Measurements from ENCODE around the gene NOL9. TPM values are rescaled to one million over a fixed set of nuclear protein-coding genes. Genes with fewer than 3 reads are reported as not detected.

Gene NOL9
- total and polyA plus RNA-seq, 9 of the 15 experiments (the other 6 are each of a cell fraction or from before 2014, with no cell fraction given), result 5.6 to 76.5 (median 47.3) TPM

- no peak for TF ChIP-seq NR0B1 (IDR thresholded peaks at IDR 0.05; ENCODE audit: partially characterized antibody)
- no peak for TF ChIP-seq KAT7 (CRISPR knock-in tag; IDR thresholded peaks at IDR 0.05; ENCODE audit: borderline replicate concordance)
- peak; percentile 75; the same call in 1 of the 2 replicates for TF ChIP-seq EZH2 (IDR thresholded peaks at IDR 0.05; ENCODE audit: borderline replicate concordance, low read depth, low read length)
- TF ChIP-seq ZNF239 (CRISPR knock-in tag; IDR thresholded peaks at IDR 0.05), result no peak
- no peak for TF ChIP-seq LEF1 (IDR thresholded peaks at IDR 0.05)
- no peak for TF ChIP-seq ZNF280B (CRISPR knock-in tag; IDR thresholded peaks at IDR 0.05)
- TF ChIP-seq MAFF (IDR thresholded peaks at IDR 0.05; ENCODE audit: low read length), result no peak
- no peak for TF ChIP-seq MAFK (IDR thresholded peaks at IDR 0.05; ENCODE audit: low read length)
Measured at GRCh38 chr1:6485168-6486101, 68.9 kb downstream of the NOL9 start (continued).
